ENCODE measurements around the gene C3orf62.

The C3orf62 gene

DNA sequence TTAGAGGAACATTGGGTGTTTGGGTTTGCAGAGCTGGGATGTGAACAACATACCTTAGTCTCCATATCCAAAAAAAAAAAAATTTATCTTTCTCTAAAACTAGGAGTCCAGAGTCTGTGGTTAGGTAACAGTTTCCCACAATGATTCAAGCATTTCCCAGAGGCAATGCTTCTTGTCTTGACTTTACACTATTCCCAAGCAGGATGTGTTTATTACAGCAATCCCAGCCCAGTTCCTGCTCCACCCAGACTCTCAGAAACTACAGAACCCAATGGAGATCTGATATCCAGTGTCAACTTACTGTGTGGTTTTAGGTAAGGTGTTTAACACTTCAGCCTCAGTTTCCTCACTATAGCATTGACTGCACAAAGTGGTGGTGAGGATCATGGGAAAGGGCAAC lies 2.3 kb upstream of the C3orf62 start:
- Histone ChIP-seq H3K36me3 (ENCODE audit: control insufficient read depth, insufficient read depth, low read length) (no peaks in the 10 kb centered on the region), H3K4me2 (ENCODE audit: low read length) (no peak overlapping the region)

DNA sequence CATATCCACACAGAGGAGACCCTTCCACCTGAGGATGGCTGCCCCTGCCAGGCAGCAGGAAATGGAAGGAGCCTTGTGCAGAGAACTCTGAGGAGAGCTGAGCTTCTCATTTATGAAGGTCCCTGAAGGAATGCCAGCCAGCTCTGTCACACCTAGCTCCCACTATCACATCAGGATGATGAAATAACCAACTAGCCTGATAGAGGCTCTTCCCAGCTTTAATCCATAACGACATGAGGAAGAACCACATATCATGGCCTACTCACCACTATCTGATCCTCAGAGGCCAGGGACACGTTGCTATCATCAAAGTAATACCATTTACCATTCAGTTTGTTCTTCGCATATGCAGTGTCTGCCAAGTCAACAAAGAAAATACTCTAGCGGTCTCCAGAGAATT lies 1.5 kb upstream of the C3orf62 start:
- no peak overlapping the region for H3K9ac ChIP-seq
- no peak overlapping the region for H3K4me3 ChIP-seq (ENCODE audit: low read depth, low read length)
- TF ChIP-seq, protein P1, sequence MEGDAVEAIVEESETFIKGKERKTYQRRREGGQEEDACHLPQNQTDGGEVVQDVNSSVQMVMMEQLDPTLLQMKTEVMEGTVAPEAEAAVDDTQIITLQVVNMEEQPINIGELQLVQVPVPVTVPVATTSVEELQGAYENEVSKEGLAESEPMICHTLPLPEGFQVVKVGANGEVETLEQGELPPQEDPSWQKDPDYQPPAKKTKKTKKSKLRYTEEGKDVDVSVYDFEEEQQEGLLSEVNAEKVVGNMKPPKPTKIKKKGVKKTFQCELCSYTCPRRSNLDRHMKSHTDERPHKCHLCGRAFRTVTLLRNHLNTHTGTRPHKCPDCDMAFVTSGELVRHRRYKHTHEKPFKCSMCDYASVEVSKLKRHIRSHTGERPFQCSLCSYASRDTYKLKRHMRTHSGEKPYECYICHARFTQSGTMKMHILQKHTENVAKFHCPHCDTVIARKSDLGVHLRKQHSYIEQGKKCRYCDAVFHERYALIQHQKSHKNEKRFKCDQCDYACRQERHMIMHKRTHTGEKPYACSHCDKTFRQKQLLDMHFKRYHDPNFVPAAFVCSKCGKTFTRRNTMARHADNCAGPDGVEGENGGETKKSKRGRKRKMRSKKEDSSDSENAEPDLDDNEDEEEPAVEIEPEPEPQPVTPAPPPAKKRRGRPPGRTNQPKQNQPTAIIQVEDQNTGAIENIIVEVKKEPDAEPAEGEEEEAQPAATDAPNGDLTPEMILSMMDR (IDR thresholded peaks at IDR 0.05): no peak
- no peaks in the 10 kb centered on the region for H3K36me3 ChIP-seq (ENCODE audit: control insufficient read depth, insufficient read depth, low read length)
- no peaks in the 10 kb centered on the region for H3K79me2 ChIP-seq
- no peaks in the 10 kb centered on the region for H3K27me3 ChIP-seq (ENCODE audit: control insufficient read depth, insufficient read depth, low read length)
- no peak overlapping the region for H3K4me2 ChIP-seq (ENCODE audit: low read length)
- no peaks in the 10 kb centered on the region for H3K9me3 ChIP-seq (ENCODE audit: control insufficient read depth, low read length)
- no peak overlapping the region for H2AFZ ChIP-seq
- H3K27ac ChIP-seq: peak overlapping the region; percentile 98
- H3K4me1 ChIP-seq: peaks cover 10% of the 10 kb centered on the region

More for the DNA sequence above, 2.3 kb upstream of the C3orf62 start:
- Histone ChIP-seq H3K4me3 (ENCODE audit: low read depth, low read length) (no peak overlapping the region), H3K79me2 (no peaks in the 10 kb centered on the region), H3K4me1 (peaks cover 10% of the 10 kb centered on the region), H3K9me3 (ENCODE audit: control insufficient read depth, low read length) (no peaks in the 10 kb centered on the region), H3K9ac (no peak overlapping the region), H3K27me3 (ENCODE audit: control insufficient read depth, insufficient read depth, low read length) (no peaks in the 10 kb centered on the region), H3K27ac (peak overlapping the region; percentile 98), H2AFZ (no peak overlapping the region)
- TF ChIP-seq, protein P1 (IDR thresholded peaks at IDR 0.05): no peak

DNA sequence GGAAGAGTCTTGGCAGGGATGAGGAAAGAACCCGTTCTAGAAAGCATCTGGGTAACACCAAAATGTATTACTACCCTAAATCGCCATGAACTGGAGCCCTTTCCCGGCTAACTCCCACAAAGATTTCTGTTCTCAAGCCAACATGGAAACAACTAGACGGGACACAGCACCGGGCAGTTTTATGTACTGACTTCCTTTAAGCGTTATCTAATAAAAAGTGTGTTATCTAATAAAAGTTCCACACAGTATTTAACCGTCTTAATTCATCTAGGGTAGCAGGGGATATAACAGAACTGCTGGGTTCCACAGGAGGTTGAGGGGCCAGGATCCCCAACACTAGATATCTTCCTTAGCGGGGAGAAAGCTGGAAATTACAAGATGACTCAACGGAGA lies 347 bp upstream of the C3orf62 start:
- Histone ChIP-seq H3K27me3 (ENCODE audit: control insufficient read depth, insufficient read depth, low read length) (no peaks in the 10 kb centered on the region), H3K9ac (peak overlapping the region; percentile 51), H3K36me3 (ENCODE audit: control insufficient read depth, insufficient read depth, low read length) (no peaks in the 10 kb centered on the region), H3K4me2 (ENCODE audit: low read length) (peak overlapping the region; percentile 66), H2AFZ (peak overlapping the region; percentile 100), H3K4me3 (ENCODE audit: low read depth, low read length) (peak overlapping the region; percentile 54), H3K4me1 (peaks cover 10% of the 10 kb centered on the region), H3K9me3 (ENCODE audit: control insufficient read depth, low read length) (no peaks in the 10 kb centered on the region), H3K27ac (peak overlapping the region; percentile 98), H3K79me2 (no peaks in the 10 kb centered on the region)
- TF ChIP-seq, protein P1 (IDR thresholded peaks at IDR 0.05): no peak

DNA sequence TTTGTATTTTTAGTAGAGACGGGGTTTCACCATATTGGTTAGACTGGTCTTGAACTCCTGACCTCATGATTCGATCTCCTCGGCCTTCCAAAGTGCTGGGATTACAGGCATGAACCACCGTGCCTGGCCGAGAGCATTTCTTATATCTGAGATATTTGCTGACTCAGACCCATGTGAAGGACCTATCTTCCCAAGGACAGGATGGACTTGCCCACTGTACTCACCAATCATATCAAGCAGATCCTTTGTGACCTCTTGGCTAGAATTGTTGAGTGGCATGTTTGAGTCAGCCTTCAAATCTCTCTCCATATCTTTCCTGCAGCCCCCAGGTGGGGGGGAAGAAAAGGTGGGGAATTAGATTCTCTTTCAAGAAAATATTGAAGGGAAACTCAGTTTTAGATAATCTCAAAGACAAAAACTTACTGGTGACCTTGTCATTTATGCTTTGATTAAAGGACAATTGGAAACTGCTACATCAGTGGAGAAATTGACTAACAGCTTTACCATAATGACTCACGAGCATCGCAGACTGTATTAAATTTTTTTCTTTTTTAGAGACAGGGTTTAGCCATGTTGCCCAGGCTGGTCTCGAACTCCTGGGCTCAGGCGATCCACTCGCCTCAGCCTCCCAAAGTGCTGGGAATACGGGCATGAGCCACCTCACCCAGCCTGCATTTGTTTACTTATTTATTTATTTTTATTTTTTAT lies 3.1 kb downstream of the C3orf62 start:
- Histone ChIP-seq H3K27me3 (ENCODE audit: control insufficient read depth, insufficient read depth, low read length) (no peaks in the 10 kb centered on the region), H2AFZ (no peak overlapping the region), H3K27ac (no peak overlapping the region), H3K9me3 (ENCODE audit: control insufficient read depth, low read length) (no peaks in the 10 kb centered on the region), H3K4me1 (peaks cover 10% of the 10 kb centered on the region), H3K4me3 (ENCODE audit: low read depth, low read length) (no peak overlapping the region), H3K4me2 (ENCODE audit: low read length) (no peak overlapping the region), H3K79me2 (no peaks in the 10 kb centered on the region), H3K36me3 (ENCODE audit: control insufficient read depth, insufficient read depth, low read length) (no peaks in the 10 kb centered on the region), H3K9ac (no peak overlapping the region)
- TF ChIP-seq, protein P1 (IDR thresholded peaks at IDR 0.05): no peak

DNA sequence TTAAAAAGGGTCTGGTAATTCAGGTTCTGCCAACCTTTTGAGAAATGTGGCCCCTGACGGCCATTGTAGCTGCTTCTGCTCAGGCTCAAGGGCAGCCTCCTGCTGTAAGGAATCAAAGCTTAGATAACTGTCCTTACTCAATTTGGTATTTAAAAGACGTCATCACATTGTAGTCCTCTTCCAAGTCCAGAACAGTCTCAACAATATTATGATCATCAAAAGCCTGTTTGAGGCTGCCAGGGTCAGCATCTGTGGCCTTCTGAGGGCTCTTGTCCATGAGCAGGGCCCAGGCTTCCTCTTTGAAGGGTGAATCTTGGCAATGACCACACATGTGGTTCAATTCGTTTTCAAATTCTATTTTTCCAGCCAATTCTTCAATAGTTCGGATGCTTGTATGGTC lies 6.0 kb downstream of the C3orf62 start:
- Histone ChIP-seq H3K27me3 (ENCODE audit: control insufficient read depth, insufficient read depth, low read length) (no peaks in the 10 kb centered on the region), H3K9ac (no peak overlapping the region), H3K4me2 (ENCODE audit: low read length) (no peak overlapping the region), H2AFZ (no peak overlapping the region), H3K27ac (no peak overlapping the region), H3K4me3 (ENCODE audit: low read depth, low read length) (no peak overlapping the region), H3K79me2 (no peaks in the 10 kb centered on the region), H3K9me3 (ENCODE audit: control insufficient read depth, low read length) (no peaks in the 10 kb centered on the region), H3K4me1 (peaks cover 1% of the 10 kb centered on the region), H3K36me3 (ENCODE audit: control insufficient read depth, insufficient read depth, low read length) (no peaks in the 10 kb centered on the region)
- TF ChIP-seq, protein P1 (IDR thresholded peaks at IDR 0.05): no peak
